ENCODE data around the gene PBLD.

GRCh38 chr10:68276224-68276623 is 56.5 kb downstream of the PBLD start:
- TF ChIP-seq, protein P1, sequence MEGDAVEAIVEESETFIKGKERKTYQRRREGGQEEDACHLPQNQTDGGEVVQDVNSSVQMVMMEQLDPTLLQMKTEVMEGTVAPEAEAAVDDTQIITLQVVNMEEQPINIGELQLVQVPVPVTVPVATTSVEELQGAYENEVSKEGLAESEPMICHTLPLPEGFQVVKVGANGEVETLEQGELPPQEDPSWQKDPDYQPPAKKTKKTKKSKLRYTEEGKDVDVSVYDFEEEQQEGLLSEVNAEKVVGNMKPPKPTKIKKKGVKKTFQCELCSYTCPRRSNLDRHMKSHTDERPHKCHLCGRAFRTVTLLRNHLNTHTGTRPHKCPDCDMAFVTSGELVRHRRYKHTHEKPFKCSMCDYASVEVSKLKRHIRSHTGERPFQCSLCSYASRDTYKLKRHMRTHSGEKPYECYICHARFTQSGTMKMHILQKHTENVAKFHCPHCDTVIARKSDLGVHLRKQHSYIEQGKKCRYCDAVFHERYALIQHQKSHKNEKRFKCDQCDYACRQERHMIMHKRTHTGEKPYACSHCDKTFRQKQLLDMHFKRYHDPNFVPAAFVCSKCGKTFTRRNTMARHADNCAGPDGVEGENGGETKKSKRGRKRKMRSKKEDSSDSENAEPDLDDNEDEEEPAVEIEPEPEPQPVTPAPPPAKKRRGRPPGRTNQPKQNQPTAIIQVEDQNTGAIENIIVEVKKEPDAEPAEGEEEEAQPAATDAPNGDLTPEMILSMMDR (conservative IDR thresholded peaks at IDR 0.05; ENCODE audit: low read depth, low read length), result no peak
- TF ChIP-seq EZH2 (IDR thresholded peaks at IDR 0.05; ENCODE audit: borderline replicate concordance, low read depth, low read length, poor library complexity, severe bottlenecking), result no peak

Data from A673 (cell line).